Peyer's patch (tissue), 4 donors: ENCODE data around the gene TNRC6B. TPM values are rescaled to one million over a fixed set of nuclear protein-coding genes. Genes with fewer than 3 reads are reported as not detected.

Experiments used
- DNase-seq, 3 donors: peaks; one replicate each; pipeline ENCODE4 v3.0.0-alpha.2; 2017 to 2019
- H3K27ac ChIP-seq, 4 donors: fragments of 200-600 bp; sonication (generic); one replicate each; pipeline ENCODE4 v1.5.1; 2016 to 2019
- H3K27me3 ChIP-seq, 2 donors: fragments of 200-600 bp; sonication (generic); one replicate each; pipeline ENCODE4 v1.5.1; 2019
- H3K36me3 ChIP-seq, 3 donors: fragments of 200-600 bp; sonication (generic); one replicate each; pipeline ENCODE4 v1.5.1; 2016 to 2019
- H3K4me1 ChIP-seq, 4 donors: fragments of 200-600 bp; sonication (generic); one replicate each; pipeline ENCODE4 v1.5.1; 2016 to 2019
- H3K4me3 ChIP-seq, 4 donors: fragments of 200-600 bp; sonication (generic); 1 replicate in 3 of 4; 2 replicates in 1 of 4; pipeline ENCODE4 v1.5.1; 2016 to 2019; ENCODE audit warnings: mild to moderate bottlenecking in 1 of 4
- H3K9me3 ChIP-seq, 4 donors: fragments of 200-600 bp; sonication (generic); one replicate each; pipeline ENCODE4 v1.5.1; 2016 to 2019; ENCODE audit warnings: mild to moderate bottlenecking in 1 of 4
- POLR2A ChIP-seq, 2 donors: fragments of 450-650 bp; IDR thresholded peaks; one replicate each; pipeline ENCODE4 v1.5.1; 2017; ENCODE audit warnings: antibody characterized with exemption in 2 of 2, mild to moderate bottlenecking in 2 of 2, moderate library complexity in 2 of 2
- total RNA-seq, 4 donors: library from RNA; depleted of rRNA; stranded (reverse); fragments of >200 nt; gene quantifications; one replicate each; pipeline ENCODE4 v1.1.0, GENCODE V29; 2016
- TF ChIP-seq, protein P1 (sequence below), 6 experiments: fragments of 450-650 bp in 4 of 6; fragments of 200-600 bp in 2 of 6; sonication (generic) in 1 of 6; IDR thresholded peaks; one replicate each; pipeline ENCODE4 v1.5.1; 2017 to 2019; ENCODE audit warnings: antibody characterized with exemption in 6 of 6, mild to moderate bottlenecking in 3 of 6, moderate library complexity in 1 of 6

The TNRC6B gene
- total RNA-seq, 4 donors from 2014 or later, result 43.6 to 169 (median 54.0) TPM

DNA sequence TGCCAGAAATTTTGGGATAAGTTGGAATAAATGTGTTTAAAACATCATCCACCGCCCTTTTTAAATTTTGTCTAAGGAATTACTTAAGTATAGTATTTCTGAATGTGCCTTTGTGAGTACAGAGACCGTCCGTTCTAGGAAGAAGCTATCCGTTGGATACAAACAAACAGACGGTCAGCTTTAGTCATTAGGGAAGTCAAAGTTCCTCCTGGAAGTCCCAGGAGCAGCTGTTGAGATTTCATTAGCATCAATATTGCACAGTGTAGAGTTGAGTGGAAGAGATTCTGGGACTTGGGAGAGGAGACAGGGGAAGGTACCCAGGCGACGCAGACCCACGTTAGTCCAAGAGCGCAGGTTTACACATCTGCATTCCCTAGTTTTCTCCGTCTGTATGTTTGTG is 152.9 kb downstream of the TNRC6B start:
- TF ChIP-seq POLR2A (IDR thresholded peaks at IDR 0.05), result no peak
- TF ChIP-seq, protein P1, sequence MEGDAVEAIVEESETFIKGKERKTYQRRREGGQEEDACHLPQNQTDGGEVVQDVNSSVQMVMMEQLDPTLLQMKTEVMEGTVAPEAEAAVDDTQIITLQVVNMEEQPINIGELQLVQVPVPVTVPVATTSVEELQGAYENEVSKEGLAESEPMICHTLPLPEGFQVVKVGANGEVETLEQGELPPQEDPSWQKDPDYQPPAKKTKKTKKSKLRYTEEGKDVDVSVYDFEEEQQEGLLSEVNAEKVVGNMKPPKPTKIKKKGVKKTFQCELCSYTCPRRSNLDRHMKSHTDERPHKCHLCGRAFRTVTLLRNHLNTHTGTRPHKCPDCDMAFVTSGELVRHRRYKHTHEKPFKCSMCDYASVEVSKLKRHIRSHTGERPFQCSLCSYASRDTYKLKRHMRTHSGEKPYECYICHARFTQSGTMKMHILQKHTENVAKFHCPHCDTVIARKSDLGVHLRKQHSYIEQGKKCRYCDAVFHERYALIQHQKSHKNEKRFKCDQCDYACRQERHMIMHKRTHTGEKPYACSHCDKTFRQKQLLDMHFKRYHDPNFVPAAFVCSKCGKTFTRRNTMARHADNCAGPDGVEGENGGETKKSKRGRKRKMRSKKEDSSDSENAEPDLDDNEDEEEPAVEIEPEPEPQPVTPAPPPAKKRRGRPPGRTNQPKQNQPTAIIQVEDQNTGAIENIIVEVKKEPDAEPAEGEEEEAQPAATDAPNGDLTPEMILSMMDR (IDR thresholded peaks at IDR 0.05), result no peak

DNA sequence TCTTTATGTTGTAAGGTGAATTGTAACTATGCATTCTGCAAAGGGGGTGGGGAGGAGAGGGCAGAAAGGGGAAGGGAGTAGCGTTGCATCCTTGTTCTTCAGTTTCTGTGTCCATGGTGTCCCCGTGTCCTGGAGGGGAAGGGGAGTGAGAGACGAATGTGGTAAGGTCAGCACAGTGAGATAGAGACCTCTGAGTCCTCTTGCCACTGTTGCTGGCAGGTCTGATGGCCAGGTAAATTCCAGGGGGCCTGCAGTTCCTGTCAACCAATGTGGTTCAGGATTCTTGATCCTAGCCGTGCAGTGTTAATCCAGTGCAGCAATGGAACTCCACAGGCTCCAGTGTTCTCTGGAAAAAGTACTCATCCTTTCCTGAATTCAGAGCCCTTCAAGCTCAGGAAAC is 154.0 kb downstream of the TNRC6B start:
- no peaks in the 10 kb centered on the region for H3K9me3 ChIP-seq
- peaks cover 0 to 8% (median 4%) of the 10 kb centered on the region in 4 donors for H3K4me1 ChIP-seq
- no peak for DNase-seq
- peaks cover 0 to 9% (median 0%) of the 10 kb centered on the region in 3 donors for H3K36me3 ChIP-seq
- no peak overlapping the region for H3K4me3 ChIP-seq
- peak overlapping the region in 1 of 4 donors; percentile 20 for H3K27ac ChIP-seq
- no peaks in the 10 kb centered on the region for H3K27me3 ChIP-seq
- TF ChIP-seq POLR2A (IDR thresholded peaks at IDR 0.05), result no peak
- TF ChIP-seq, protein P1 (IDR thresholded peaks at IDR 0.05), result no peak

More for the DNA sequence above, 152.9 kb downstream of the TNRC6B start:
- DNase-seq, result no peak
- Histone ChIP-seq H3K27ac (no peak overlapping the region), H3K9me3 (no peaks in the 10 kb centered on the region), H3K4me3 (no peak overlapping the region), H3K27me3 (no peaks in the 10 kb centered on the region), H3K4me1 (peaks cover 0 to 8% (median 4%) of the 10 kb centered on the region in 4 donors), H3K36me3 (peaks cover 0 to 11% (median 0%) of the 10 kb centered on the region in 3 donors)

DNA sequence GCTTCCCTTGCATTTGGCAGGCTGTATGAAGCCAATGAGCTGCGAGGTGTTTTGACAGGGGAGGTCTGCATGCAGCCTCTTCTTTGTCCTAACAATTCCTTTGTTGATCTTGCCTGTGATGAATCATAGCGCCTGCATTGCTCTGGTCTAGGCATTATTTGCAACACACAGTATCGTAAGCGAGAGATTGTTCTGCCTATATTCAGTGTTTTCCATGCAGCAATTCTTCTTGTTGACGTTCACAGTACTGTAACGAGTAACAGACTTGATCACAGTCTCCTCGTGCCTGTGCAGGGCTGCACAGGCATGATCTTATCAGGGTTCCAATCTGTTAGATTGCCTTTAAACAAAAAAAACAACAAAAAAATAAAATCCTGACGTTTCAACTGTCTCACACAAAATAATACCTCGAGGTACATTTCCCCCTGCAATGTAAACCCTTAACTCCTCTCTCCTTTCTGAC is 154.6 kb downstream of the TNRC6B start:
- H3K9me3 ChIP-seq, result no peaks in the 10 kb centered on the region
- H3K4me3 ChIP-seq, result no peak overlapping the region
- no peak overlapping the region for H3K27ac ChIP-seq
- H3K4me1 ChIP-seq, result peaks cover 0 to 8% (median under 1%) of the 10 kb centered on the region in 4 donors
- H3K36me3 ChIP-seq, result peaks cover 0 to 2% (median 0%) of the 10 kb centered on the region in 3 donors
- no peaks in the 10 kb centered on the region for H3K27me3 ChIP-seq
- TF ChIP-seq, protein P1 (IDR thresholded peaks at IDR 0.05), result no peak
- TF ChIP-seq POLR2A (IDR thresholded peaks at IDR 0.05), result no peak
- DNase-seq, result no peak

- DNase-seq, result no peak
- Histone ChIP-seq H3K36me3 (no peaks in the 10 kb centered on the region), H3K4me3 (no peak overlapping the region), H3K9me3 (no peaks in the 10 kb centered on the region), H3K4me1 (peaks cover 0 to 8% (median 0%) of the 10 kb centered on the region in 4 donors), H3K27me3 (no peaks in the 10 kb centered on the region), H3K27ac (peak overlapping the region in 1 of 4 donors; percentile 50)
- no peak for TF ChIP-seq POLR2A (IDR thresholded peaks at IDR 0.05)
- TF ChIP-seq, protein P1 (IDR thresholded peaks at IDR 0.05), result no peak
Measured at GRCh38 chr22:40334060-40334459, 156.3 kb downstream of the TNRC6B start.

- TF ChIP-seq, protein P1 (IDR thresholded peaks at IDR 0.05), result no peak
- no peak for TF ChIP-seq POLR2A (IDR thresholded peaks at IDR 0.05)
- no peaks in the 10 kb centered on the region for H3K9me3 ChIP-seq
- H3K4me3 ChIP-seq, result no peak overlapping the region
- no peaks in the 10 kb centered on the region for H3K36me3 ChIP-seq
- no peak for DNase-seq
- H3K27me3 ChIP-seq, result no peaks in the 10 kb centered on the region
- H3K4me1 ChIP-seq, result peaks cover 0 to 8% (median 3%) of the 10 kb centered on the region in 4 donors
- peak overlapping the region in 1 of 4 donors; percentile 50 for H3K27ac ChIP-seq
Measured at GRCh38 chr22:40334899-40335298, 157.2 kb downstream of the TNRC6B start.
